Nephron (organoid): Measurements from ENCODE around the gene OR51M1.

Experiments
- H3K27ac Mint-ChIP-seq, 3 experiments: 2 replicates each; pipeline ENCODE4 v1.8.0; 2020; ENCODE audit warnings: mixed read lengths in 3 of 3, mild to moderate bottlenecking in 2 of 3, moderate library complexity in 1 of 3
- H3K27me3 Mint-ChIP-seq: 2 replicates; pipeline ENCODE4 v1.8.0; 2021; ENCODE audit warnings: low read depth, mild to moderate bottlenecking, moderate library complexity, mixed read lengths
- H3K36me3 Mint-ChIP-seq: 2 replicates; pipeline ENCODE4 v1.8.0; 2020; ENCODE audit warnings: low read depth, mixed read lengths
- H3K4me1 Mint-ChIP-seq: 2 replicates; pipeline ENCODE4 v1.8.0; 2020; ENCODE audit warnings: mixed read lengths
- H3K4me3 Mint-ChIP-seq, 3 experiments: 2 replicates each; pipeline ENCODE4 v1.8.0; 2020; ENCODE audit warnings: mild to moderate bottlenecking in 3 of 3, mixed read lengths in 3 of 3, moderate library complexity in 2 of 3
- H3K9me3 Mint-ChIP-seq: 2 replicates; pipeline ENCODE4 v1.8.0; 2020; ENCODE audit warnings: mixed read lengths
- TF ChIP-seq, protein P1 (sequence below), 3 experiments: fragments of 200-600 bp; sonication (generic); IDR thresholded peaks; one replicate each; pipeline ENCODE4 v1.5.0; 2021; ENCODE audit warnings: antibody characterized with exemption in 3 of 3; ENCODE audit not compliant: unreplicated experiment in 3 of 3

Gene OR51M1

GRCh38 chr11:5405173-5405572, 21.6 kb downstream of the OR51M1 start:
- TF ChIP-seq, protein P1, sequence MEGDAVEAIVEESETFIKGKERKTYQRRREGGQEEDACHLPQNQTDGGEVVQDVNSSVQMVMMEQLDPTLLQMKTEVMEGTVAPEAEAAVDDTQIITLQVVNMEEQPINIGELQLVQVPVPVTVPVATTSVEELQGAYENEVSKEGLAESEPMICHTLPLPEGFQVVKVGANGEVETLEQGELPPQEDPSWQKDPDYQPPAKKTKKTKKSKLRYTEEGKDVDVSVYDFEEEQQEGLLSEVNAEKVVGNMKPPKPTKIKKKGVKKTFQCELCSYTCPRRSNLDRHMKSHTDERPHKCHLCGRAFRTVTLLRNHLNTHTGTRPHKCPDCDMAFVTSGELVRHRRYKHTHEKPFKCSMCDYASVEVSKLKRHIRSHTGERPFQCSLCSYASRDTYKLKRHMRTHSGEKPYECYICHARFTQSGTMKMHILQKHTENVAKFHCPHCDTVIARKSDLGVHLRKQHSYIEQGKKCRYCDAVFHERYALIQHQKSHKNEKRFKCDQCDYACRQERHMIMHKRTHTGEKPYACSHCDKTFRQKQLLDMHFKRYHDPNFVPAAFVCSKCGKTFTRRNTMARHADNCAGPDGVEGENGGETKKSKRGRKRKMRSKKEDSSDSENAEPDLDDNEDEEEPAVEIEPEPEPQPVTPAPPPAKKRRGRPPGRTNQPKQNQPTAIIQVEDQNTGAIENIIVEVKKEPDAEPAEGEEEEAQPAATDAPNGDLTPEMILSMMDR (IDR thresholded peaks at IDR 0.05; ENCODE audit: unreplicated experiment in 3 of 3) = no peak
- H3K27ac Mint-ChIP-seq = no peak overlapping the region
- H3K36me3 Mint-ChIP-seq = no peaks in the 10 kb centered on the region
- no peak overlapping the region for H3K4me3 Mint-ChIP-seq
- H3K9me3 Mint-ChIP-seq = no peaks in the 10 kb centered on the region
- peaks cover 7% of the 10 kb centered on the region for H3K27me3 Mint-ChIP-seq
- no peaks in the 10 kb centered on the region for H3K4me1 Mint-ChIP-seq

- Mint-ChIP-seq H3K4me3 (no peak overlapping the region), H3K27ac (no peak overlapping the region), H3K9me3 (no peaks in the 10 kb centered on the region), H3K36me3 (no peaks in the 10 kb centered on the region), H3K4me1 (no peaks in the 10 kb centered on the region), H3K27me3 (no peaks in the 10 kb centered on the region)
- TF ChIP-seq, protein P1 (IDR thresholded peaks at IDR 0.05; ENCODE audit: unreplicated experiment in 3 of 3) = no peak
Observed at GRCh38 chr11:5420993-5421392, 37.4 kb downstream of the OR51M1 start.

GRCh38 chr11:5421811-5422210, 38.2 kb downstream of the OR51M1 start, which contains the start of gene OR51Q1:
Gene OR51Q1, plus strand, starts transcription at chr11:5422111. Its CDS starts 90 bp downstream, at chr11:5422201.
- Mint-ChIP-seq H3K4me3 (no peak within 1 kb of the TSS), H3K27me3 (no peaks in the 10 kb centered on the region), H3K9me3 (no peaks in the 10 kb centered on the region), H3K4me1 (no peaks in the 10 kb centered on the region), H3K27ac (no peak within 1 kb of the TSS), H3K36me3 (no peaks in the 10 kb centered on the region)
- TF ChIP-seq, protein P1 (IDR thresholded peaks at IDR 0.05; ENCODE audit: unreplicated experiment in 3 of 3) = no peak

- Mint-ChIP-seq H3K4me3 (no peak overlapping the region), H3K27ac (no peak overlapping the region), H3K27me3 (no peaks in the 10 kb centered on the region), H3K9me3 (no peaks in the 10 kb centered on the region), H3K36me3 (no peaks in the 10 kb centered on the region), H3K4me1 (no peaks in the 10 kb centered on the region)
- TF ChIP-seq, protein P1 (IDR thresholded peaks at IDR 0.05; ENCODE audit: unreplicated experiment in 3 of 3) = no peak
Observed at GRCh38 chr11:5423131-5423530, 39.5 kb downstream of the OR51M1 start.

DNA sequence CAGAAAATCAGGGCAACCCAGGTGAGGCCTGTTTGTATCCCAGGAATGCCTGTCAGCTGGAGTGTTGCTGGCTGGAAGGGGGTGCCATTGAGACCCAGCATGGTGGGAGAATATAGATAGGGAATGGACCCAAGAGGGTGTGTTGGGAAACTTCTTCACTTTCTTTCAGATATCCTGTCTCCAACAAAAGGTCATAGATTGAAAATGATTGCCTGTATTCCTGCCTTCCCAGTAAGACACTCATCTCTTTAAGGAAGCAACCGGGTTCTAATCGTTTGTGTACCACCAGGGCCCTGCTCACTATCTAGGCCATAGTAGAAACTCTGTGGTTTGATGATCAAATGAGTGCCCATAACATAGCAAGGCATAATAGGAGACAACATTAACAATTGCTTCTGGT, 57.8 kb downstream of the OR51M1 start, which contains the start of gene OR51I1:
OR51I1 (minus strand) TSS at position 101 of the 400 bp plus-strand sequence; CDS start at position 101, 0 bp downstream.
- H3K27ac Mint-ChIP-seq = no peak within 1 kb of the TSS
- H3K27me3 Mint-ChIP-seq = no peaks in the 10 kb centered on the region
- H3K4me1 Mint-ChIP-seq = no peaks in the 10 kb centered on the region
- TF ChIP-seq, protein P1 (IDR thresholded peaks at IDR 0.05; ENCODE audit: unreplicated experiment in 3 of 3) = no peak
- no peak within 1 kb of the TSS for H3K4me3 Mint-ChIP-seq
- no peaks in the 10 kb centered on the region for H3K36me3 Mint-ChIP-seq
- H3K9me3 Mint-ChIP-seq = no peaks in the 10 kb centered on the region
